Erythroblast (primary cell): ENCODE results near the gene BOLL.
"Not testable (repeated sequence)": the region's sequence is repeated elsewhere in the genome, so short reads cannot be mapped to it uniquely, and the experiment has no call there.

Experiments used
- DNase-seq, 2 experiments: peaks; one replicate each; lab custom pipeline; 2025; lab: John Stamatoyannopoulos, UW
- GATA1 ChIP-seq: IDR thresholded peaks from 2 replicates; pipeline ENCODE4 v1.6.1; 2011; ENCODE audit warnings: low read depth, mild to moderate bottlenecking, control low read depth, low read length, moderate library complexity
- POLR2A ChIP-seq: IDR thresholded peaks from 2 replicates; pipeline ENCODE4 v1.6.1; 2011; ENCODE audit warnings: mild to moderate bottlenecking, low read length

BOLL gene

DNA sequence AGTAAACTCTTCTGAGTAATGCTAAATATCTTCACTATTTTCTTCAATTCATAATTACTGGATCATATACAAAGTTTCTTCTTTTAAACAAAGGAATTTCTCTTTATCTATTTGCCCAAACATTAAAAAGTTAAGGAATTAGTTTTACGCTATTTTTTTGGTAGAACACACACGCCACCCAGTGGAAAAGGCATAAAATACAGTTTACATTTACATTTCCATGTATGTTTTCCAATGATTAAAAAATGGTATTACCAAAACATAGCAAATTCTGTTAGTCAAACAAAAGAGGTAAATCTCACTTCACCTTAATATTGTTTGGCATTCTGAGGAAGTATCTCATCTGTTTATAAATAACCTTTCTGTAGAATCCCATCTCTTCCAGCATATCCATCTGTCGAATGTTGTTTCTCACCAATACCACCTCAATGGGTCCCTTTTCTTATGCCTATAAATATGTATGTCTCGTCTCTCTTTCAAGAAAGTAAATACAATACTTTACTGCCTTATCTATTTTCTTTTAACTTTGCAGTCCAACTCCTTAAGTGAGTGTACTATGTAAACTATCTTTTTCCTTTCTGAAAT, 7.2 kb downstream of the BOLL start:
- no peak for TF ChIP-seq POLR2A
- no peak for TF ChIP-seq GATA1
- DNase-seq, result peak; percentile 37 to 68

DNA sequence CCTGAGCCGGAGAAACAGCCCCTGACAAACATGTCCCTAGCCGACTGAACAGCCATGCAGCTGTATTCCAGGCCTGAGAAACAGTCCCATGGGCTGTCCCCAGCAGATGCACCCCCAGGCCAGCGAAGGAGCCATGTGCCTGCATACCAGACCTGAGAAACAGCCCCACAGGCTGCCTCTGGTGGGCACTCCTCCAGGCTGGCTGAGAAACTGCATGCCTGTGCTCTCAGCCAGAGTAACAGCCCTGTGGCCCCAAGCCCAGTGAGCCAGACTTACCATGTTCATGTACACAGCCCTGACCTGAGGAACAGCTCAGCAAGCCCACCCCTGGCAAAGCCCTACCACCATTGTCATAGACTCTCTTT, 24.8 kb downstream of the BOLL start:
- no peak for TF ChIP-seq GATA1
- TF ChIP-seq POLR2A, result no peak
- DNase-seq, result no peak

DNA sequence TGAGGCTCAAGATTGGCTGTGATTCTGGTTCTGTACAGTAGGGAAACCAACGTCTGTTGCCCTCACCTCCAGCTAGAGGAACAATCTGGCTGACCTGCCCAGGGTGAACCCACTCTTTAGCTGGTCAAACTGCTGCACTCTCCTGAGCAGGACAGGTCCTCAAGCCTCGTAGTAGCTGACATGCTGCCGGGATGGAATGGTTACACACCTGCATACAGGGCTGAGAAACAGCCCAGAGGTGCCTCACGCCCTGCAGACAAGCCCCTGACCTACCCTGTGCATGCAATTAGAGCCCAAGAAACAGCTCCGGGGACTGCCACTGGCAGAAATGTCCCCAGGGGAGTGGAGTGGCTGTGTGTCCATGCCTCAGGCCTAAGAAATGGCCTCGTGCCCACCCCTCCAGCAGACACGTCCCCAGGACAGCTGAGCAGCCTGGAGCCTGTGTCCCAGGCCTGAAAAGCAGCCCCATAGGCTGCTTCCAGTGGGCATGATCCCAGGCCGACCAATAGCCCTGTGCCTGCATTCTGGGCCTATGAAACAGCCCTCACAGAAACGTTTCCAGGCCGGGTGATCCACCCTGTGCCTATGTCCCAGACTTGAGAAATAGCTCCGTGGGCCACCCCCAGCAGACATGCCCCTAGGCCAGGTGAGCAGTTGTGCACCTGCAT, 25.4 kb downstream of the BOLL start:
- no peak for TF ChIP-seq GATA1
- no peak for TF ChIP-seq POLR2A
- DNase-seq, result no peak

DNA sequence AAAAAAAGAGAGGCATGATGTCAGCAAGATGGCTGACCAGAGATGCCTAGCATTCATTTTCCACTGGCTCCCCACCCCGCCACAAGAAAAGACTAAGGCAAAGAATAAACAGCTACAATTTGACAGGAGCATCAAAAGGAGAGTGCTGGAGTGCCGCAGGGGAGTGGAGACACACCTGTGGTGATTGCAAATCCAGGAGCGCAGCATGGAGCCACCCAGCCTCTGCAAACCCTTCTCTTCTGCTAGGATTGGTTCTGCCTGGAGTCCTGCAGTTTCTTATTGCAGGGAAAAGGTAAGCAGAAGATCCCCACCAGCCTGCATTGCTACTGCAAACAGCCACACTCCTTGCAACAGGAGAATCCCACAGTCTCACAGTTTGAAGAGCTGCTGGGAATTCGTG, 26.1 kb downstream of the BOLL start:
- TF ChIP-seq GATA1, result no peak
- TF ChIP-seq POLR2A, result no peak
- no peak for DNase-seq

DNA sequence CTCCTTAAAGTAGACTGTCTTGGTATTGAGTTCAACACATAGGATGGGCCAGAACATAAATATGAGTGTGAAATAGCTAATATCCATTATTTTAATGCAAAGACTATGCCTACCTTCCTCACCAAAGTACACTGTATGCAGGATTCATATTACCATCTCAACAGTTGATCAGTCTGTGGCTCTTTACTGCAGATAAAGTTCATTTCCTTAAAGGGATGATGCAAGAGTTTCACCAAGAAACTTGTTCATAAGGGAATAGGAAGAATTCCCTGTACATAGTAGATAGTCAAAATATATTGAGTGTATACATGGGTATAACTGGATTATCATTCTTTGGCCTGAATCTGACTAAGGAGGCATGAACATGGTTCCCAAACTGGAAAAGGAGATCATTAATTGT, 44.9 kb downstream of the BOLL start:
- TF ChIP-seq GATA1, result no peak
- no peak for TF ChIP-seq POLR2A
- no peak for DNase-seq

DNA sequence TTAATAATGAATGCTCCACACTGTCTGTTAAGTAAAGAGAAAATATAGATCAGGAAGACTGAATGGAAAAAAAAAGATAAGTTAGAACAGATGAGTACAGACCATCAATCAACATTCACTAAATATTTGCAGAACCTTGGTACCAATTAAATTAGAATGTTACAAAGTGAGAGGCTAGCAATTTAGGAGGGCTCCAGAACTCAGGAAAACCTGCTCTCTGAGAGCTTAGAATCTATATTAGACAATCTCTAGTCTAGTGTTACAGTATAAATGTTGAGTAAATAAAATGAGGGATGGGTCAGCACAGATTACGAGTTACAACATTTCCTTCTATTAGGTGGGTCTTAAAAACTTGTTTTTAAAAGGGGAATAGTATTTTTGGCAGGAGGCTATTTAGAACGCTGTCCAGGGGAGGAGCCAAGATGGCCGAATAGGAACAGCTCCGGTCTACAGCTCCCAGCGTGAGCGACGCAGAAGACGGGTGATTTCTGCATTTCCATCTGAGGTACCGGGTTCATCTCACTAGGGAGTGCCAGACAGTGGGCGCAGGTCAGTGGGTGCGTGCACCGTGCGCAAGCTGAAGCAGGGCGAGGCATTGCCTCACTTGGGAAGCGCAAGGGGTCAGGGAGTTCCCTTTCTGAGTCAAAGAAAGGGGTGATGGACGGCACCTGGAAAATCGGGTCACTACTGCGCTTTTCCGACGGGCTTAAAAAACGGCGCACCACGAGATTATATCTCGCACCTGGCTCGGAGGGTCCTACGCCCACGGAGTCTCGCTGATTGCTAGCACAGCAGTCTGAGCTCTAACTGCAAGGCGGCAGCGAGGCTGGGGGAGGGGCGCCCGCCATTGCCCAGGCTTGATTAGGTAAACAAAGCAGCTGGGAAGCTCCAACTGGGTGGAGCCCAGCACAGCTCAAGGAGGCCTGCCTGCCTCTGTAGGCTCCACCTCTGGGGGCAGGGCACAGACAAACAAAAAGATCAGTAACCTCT, 56.3 kb downstream of the BOLL start:
- not testable (repeated sequence) for DNase-seq

DNA sequence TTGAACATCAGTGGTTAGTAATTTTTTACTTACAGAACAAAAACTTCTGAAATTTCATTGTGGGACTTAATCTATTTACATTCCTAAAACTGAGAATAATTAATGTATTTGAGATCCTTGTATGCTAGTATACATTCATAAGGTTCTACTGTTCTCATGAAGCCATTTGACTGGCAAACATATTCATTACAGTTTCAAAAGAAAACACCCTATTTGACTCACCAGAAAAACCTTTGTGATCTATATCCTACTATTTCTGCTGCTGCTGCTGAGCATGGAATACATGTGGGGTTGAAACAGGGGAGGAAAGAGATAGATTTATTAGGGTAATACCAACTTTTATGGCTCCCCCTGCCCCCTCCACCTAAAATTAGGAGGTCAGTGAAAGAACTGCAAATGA, 58.1 kb downstream of the BOLL start:
- TF ChIP-seq POLR2A (no peak), GATA1 (no peak)
- no peak for DNase-seq

DNA sequence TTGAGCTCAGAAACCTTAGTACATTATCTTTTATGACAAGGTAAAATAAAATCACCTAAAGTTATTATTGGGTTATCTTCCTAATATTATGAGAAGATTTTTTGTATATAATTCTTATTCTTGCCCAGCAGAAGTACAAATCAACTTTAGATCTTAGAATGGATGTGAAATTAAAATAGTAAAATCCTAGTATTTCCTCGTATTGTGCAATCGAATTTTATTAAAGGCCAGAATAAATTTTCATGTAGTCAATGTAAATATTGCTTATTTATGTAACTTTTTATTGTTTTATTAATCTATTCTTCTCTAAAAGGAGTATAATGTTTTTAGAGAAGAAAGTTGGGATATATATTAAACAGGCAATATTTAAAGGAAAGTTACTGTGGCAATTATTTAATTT, 67.3 kb downstream of the BOLL start:
- TF ChIP-seq GATA1 (no peak), POLR2A (no peak)

DNA sequence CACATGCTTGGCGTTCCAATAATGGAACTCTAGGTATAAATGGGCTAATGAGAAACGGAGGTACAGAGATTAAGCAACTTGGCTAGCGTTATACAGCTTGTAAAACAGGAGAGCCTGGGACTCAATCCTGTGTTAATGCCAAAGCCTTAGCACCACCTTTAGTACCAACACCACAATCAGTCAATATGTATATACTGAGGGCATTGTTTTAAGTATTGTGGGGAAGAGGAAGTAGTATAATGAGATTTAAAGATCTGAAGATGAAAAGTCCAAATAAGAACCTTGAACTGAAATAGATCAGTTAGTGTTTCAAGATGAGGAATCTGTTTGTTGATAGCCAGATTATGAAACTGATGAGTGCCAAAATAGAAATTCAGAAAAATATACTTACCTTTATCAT, 71.8 kb downstream of the BOLL start:
- DNase-seq, result no peak
- TF ChIP-seq POLR2A, result no peak
- TF ChIP-seq GATA1, result no peak

More for the DNA sequence above, 67.3 kb downstream of the BOLL start:
- DNase-seq, result no peak

DNA sequence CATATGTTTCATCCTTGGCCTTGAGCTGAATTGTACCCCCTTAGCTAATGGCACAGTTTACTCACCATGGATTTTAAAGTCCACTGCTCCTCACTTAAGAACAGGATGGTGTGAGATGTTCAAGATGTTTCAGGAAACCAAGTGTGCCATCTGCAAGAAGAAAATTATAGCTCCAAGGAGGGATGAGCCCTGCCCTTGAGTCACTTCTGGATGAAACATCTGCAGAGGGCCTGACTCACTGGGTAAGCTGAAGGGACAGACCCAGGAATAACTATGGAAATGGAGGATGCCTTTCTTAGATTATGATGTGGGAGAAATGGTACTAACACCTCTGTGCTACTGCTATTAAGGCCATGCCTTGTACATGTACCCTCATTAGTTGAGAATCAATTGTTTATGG, 73.5 kb downstream of the BOLL start:
- no peak for TF ChIP-seq POLR2A
- TF ChIP-seq GATA1, result no peak

DNA sequence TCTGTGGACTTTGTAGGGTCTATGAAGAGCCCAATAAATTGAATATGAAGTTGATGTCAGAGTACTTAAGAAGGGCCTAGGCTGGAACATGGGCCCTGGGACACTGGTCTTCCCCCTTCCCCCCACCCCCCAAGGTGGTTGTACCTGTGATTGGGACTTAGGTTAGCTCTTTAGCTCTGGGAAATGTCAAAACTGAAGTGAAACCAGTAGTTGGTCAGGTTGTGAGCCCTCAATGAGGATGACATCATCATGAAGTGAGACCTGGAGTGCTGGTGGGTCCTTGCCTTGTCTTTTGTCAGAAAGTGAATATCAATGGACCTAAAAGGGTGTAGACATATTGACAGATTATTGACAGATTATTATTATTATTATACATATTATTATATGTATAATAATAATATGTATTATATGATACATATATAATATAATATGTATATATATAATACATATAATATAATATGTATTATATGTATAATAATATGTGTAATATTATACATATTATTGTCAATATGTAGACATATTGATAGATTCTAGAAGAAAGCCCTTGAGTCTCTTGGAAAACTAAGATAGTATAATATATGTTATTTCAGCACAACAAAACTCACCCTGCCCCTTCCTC, 74.6 kb downstream of the BOLL start:
- no peak for TF ChIP-seq GATA1
- no peak for TF ChIP-seq POLR2A
- DNase-seq, result peak in 1 of 2 experiments; percentile 4

More for the DNA sequence above, 73.5 kb downstream of the BOLL start:
- DNase-seq, result no peak

DNA sequence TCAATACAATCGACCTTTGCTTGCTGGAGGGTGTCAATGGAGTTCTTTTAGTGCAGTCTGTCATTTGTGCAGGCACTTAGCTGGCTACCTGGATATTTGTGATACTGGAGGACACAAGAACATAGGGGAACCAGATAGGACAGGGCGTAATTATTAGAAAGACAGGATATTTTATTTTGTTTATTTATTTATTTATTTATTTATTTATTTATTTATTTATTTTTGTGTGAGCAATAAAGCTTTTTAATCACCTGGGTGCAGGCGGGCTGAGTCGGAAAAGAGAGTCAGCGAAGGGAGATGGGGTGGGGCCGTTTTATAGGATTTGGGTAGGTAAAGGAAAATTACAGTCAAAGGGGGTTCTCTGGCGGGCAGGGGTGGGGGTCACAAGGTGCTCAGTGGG, 76.0 kb downstream of the BOLL start:
- DNase-seq, result not testable (repeated sequence)

DNA sequence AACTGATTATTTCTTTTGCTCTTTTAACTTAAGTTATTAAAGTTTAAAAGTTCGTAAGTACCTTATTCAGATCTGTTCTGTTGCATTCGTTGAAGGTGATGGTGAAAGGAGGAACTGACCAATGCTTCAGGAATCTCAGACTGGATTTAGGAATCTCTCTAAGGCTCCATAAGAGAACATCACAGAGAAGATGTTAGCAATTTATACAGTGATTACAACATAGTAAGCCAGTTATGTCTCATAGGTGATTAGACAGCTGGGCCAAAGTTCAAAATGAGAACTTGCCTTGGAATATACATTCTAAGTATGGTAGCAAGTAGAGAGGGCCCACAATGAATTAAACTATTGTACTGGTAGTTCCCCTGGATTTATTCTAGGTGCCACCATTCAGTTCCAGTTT, 76.8 kb downstream of the BOLL start:
- no peak for TF ChIP-seq POLR2A
- no peak for TF ChIP-seq GATA1
- DNase-seq, result peak in 1 of 2 experiments; percentile 17
